Measurements from ENCODE around the gene CFAP20DC.

CFAP20DC gene

GRCh38 chr3:58799271-58799670 is 250.6 kb downstream of the CFAP20DC start:
- no peak for DNase-seq

- DNase-seq: no peak
Observed at GRCh38 chr3:58798312-58798711, 251.5 kb downstream of the CFAP20DC start.

- DNase-seq: no peak
Observed at GRCh38 chr3:58794750-58795149, 255.1 kb downstream of the CFAP20DC start.

DNA sequence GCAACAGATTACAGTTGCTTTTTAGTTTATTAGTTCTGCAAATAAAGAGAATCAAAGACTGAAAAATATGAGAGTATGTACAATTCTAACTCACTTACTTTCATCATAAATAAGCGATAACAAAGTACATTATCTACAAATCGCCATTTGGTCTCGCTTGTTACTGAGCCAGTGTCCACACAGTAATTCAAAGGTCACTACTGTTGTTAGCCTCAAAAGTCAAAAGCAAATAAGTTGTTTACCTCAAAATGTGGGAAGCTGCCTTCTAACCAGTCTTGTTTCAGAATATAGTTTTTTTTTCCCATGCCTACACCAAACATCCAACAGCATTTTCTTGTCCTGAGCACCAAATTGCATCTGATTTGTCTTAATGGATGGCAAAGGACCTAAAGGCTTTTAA is 255.9 kb downstream of the CFAP20DC start:
- DNase-seq: no peak

- DNase-seq: no peak
Observed at GRCh38 chr3:58792921-58793451, 256.8 kb downstream of the CFAP20DC start.

GRCh38 chr3:58789385-58789784 is 260.4 kb downstream of the CFAP20DC start:
- no peak for DNase-seq

DNA sequence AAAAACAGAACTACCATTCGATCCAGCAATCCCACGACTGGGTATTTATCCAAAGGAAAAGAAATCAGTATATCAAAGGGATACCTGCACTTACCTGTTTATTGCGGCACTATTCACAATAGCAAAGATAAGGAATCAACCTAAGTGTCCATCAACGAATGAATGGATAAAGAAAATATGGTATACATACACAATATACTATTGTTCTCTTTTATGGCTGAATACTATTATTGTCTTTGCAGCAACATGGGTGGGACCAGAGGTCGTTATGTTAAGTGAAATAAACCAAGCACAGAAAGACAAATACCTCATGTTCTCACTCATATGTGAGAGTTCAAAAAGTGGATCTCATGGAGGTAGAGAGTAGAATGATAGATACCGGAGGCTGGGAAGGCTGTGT is 264.9 kb downstream of the CFAP20DC start:
- DNase-seq: no peak

DNA sequence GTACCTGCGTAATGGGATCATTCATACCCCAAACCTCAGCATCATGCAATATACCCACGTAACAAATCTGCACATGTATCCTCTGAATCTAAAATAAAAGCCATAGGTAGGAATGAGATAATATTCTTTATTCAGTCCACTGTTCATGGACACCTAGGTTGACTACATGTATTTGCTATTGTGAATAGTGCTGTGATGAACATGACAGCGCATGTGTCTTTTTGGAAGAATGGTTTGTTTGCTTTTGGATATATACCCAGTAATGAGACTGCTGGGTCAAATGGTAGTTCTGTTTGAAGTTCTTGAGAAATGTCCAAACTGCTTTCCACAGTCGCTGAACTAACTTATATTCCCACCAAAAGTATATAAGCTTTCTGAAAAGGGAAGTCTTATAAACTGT is 265.4 kb downstream of the CFAP20DC start:
- DNase-seq: no peak

- DNase-seq: no peak
Observed at GRCh38 chr3:58783845-58784244, 266.0 kb downstream of the CFAP20DC start.

DNA sequence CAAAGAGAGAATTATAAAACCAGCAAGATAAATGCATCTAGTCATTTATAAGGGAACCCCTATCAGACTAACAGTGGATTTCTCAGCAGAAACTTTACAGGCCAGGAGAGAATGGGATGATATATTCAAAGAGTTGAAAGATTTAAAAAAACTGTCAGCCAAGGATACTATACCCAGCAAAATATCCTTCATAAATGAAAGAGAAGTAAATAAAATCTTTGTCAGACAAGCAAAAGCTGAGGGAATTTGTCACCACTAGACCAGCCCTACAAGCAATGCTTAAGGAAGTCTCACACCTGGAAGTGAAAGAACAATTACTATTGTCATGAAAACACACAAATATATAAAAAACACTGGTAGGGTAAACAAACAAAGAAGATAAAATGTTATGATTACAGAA is 269.9 kb downstream of the CFAP20DC start:
- no peak for DNase-seq

GRCh38 chr3:58776231-58776630 is 273.6 kb downstream of the CFAP20DC start:
- no peak for DNase-seq

- DNase-seq: no peak
Observed at GRCh38 chr3:58772462-58772861, 277.4 kb downstream of the CFAP20DC start.

GRCh38 chr3:58769065-58769464 is 280.8 kb downstream of the CFAP20DC start:
- DNase-seq: no peak

DNA sequence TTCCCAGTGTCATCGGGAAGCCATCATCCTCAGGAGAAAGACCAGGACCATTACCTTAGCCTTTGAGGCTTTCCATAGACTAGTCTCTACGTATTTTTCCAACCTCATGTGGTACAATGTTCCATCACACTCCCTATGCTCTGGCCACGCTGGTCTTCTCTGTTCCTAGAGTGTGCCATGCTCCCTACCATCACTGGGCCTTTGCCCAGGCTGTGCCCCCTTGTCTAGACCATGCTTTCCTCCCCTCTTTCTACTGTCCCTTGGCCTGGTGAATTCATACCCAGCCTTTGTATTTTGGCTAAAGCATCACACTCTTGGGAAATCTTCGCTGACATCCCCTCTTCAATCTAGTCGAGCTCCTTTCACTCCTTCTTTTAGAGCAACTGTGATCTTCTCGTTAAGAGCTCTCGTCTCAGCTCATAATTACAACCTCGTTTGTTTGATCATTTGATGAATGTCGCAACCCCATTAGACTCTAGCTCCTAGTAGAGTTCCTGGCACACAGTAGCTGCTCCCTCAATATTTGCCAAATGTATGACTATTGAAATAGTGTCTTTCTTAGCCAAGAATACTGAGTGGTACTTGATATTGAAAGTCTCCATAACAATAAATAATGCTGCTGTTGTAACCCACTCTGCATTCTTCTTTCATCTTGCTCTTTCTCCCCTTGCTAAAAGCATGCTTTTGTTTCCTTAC is 283.1 kb downstream of the CFAP20DC start:
- no peak for DNase-seq

DNA sequence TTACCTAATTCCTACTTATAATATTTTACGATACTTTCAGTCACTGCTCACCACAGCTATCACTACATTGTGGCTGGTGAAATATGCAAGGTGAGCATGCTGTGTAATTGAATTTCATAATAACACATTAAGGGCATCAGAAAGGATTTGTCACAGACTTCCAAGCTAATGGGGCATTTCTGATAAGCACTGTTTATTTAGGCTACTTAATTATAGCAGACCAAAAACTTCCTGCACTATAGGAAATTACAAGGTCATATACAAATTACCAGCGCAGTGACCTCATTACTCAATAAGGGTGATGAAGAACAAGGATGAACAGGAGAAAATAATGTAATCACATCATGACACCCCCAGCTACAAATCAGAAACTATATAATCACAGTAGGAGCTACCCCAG is 294.7 kb downstream of the CFAP20DC start:
- no peak for DNase-seq

- DNase-seq: no peak
Observed at GRCh38 chr3:58754074-58754473, 295.8 kb downstream of the CFAP20DC start.

DNA sequence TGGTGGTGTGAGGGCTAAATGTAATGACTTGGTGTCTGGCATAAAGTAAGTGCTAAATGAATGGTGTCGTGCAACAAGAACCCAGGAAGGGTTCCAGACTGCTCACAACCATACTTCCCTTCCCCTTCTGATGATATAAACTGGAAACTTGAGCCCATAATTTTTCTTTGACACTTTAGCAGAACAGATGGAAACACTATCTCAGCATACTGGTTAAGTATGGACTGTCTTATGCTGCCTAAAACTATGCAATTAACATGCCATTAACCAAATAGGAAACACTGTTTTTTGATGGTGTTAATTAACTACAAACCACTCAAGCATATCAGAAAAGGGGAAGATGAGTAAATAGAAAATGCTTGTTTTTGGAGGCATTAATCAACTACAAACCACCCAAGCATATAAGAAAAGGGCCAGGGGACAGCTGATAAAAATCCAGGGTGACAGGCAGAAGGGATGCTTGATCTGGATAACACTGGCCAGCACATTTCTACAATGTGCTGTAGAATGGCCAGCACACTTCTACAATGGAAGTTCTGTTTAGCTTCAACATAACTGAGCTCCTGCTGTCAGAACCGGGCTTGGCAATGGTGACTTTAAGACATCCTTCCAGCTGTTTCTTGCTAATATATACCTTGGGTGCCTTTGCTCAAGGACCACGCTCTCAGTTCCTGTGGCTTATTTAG is 297.8 kb downstream of the CFAP20DC start:
- no peak for DNase-seq

DNA sequence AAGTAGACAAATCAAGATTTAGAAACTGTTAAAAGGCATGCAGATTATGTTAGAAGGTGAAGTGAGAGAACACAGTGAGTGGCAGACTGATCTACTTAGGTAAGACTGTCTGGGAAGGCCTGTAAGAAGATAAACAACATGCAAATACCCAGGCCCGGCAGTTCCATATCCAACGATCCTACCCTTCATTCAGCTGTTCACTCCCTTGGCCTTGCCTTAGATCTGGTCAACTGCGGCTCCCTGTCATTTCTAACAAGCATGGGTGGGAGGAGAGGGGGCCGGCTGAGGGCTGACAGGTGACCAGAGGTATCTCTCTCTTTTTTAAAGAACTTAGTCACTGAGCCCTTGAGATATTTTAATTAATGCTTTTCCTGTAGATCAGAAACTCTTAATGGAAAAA is 298.6 kb downstream of the CFAP20DC start:
- DNase-seq: no peak

- DNase-seq: no peak
Observed at GRCh38 chr3:58749948-58750347, 299.9 kb downstream of the CFAP20DC start.

GRCh38 chr3:58748024-58748423 is 301.8 kb downstream of the CFAP20DC start:
- DNase-seq: no peak

DNA sequence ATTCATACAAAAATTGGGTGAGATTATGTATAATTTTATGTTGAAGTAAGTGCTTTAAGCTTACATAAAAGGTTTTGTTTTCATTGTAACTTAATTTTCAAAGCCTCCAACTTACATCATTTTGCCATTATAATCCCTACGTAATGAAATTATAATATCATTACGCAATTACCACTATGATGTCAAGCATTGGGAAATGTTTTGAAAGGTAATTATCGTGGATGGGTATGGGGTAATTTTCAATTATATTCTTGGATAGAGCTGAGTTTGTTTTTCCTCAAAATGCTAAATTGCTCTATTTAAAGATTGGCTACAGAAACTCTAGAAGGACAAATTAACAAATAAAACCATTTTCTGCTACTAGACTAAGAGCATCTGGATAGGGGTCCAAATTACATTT is 303.1 kb downstream of the CFAP20DC start:
- no peak for DNase-seq

- no peak for DNase-seq
Observed at GRCh38 chr3:58743296-58743695, 306.5 kb downstream of the CFAP20DC start.

GRCh38 chr3:58742239-58742638 is 307.6 kb downstream of the CFAP20DC start:
- DNase-seq: no peak

GRCh38 chr3:58737644-58738043 is 312.2 kb downstream of the CFAP20DC start:
- DNase-seq: no peak
